Hematopoietic multipotent progenitor cell treated with erythropoietin and hydrocortisone succinate and interleukin-3 and kit ligand, for 8 days (in vitro differentiated cells): ENCODE data around the gene TMOD2.

Experiments
- DNase-seq: peaks from one replicate; pipeline ENCODE4 v3.0.0-alpha.2; 2015

Gene TMOD2

DNA sequence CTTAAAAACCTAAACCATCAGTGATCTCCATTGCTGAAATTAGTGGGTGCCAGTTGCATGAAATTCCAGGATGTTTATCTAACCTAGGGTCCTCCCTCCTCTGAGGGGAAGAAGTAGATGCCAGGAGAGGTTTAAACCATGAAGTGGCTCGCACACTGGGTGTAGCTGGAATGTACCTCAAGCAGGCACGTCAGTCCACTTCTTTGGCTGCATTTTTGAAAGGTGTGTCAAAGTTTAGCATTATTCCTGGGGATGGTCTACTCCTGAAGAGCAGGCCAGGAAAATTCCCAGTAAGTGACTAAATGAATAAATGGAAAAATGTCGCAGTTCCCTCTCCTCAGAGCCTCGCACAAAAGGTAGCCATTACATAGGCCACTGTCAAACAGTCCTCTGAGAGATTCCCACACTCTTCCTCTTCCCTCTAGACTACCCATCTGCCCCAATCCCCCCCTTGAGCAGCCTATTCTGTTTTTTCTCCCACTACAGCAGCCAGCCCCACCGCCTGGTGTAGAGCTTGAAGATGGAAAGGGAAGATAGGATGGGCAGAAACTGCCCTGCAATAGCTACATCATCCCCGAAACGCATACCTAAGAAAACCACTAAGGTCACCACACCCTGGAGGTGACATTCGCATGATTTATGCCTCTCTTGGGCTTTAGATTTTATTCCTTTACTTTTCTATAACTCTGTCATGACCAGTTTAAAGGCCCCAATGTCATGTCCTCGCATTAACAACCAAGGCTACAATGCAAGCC, 77.4 kb downstream of the TMOD2 start:
- no peak for DNase-seq

DNA sequence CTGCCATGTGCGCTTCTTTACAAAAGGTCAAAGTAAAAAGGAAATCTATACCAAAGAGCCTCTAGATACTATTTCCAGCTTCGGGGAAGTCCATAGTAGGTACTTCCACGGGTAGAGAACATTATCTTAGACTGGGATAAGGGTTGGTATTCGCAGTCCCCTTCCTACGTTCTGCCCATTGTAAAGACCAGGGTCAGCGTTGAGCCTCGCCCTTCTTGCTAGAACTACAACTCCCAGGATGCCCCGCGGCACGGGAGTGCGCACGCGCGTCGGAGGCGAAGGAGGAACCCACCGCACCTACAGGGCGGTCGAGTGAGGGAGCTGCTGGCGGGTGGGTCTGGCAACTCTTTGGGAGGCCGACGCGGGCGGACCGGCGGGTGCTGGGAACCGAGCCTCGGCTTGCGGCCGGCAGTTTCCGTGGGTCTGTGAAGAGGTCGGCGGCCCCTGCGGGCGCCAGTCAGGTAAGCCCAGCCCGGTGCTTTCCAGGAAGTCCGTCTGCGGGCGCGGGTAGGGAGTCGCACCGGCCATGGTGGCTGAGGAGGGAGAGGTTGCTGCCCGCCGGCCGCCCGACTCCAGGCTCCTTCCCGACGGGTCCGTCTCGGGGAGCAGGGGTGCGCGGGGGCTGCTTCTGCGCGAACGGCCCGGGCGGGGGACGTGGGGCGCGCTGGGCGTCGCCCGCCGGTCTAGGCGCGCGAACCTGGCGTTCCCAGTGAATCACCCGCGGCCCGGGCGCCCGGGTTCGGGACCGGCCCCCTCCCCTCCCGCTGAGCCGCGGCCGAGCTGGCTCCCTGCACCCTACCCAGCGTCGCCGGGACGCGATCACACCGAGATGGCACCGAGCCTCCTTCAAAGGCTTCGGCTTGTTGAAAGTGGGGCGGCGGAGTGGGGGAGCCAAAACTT, 78.2 kb downstream of the TMOD2 start, which contains the start of gene TMOD3:
Gene TMOD3, plus strand, starts transcription at position 278 of the 900 bp plus-strand sequence. CDS start 33,232 bp downstream, outside the sequence.
- peak; percentile 91 for DNase-seq

DNA sequence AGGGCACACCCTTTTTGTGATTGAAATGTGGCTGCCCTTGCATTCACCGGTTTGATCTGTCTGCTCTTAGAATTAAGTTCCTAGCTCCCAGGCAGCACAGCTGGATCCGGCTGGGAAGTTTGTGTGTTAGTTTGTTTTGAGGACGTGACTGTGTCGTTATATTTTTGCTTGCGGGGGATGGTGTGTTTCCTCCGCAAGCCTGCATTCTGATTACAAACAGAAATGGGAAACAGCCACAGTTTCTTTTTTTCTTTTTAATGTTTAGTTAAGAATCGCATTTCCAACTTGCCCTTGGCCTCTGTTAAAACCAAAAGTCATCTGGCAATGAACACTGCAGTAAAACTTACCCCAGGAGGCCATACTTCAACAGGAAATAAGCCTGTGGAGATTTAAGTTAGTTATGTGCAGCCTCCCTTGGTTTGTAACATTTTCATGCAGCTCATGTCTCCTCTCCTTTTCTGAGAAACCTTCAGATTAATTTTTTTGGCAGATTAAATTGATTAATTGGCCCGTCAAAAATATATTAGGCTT, 78.9 kb downstream of the TMOD2 start:
- DNase-seq = peak; percentile 14

DNA sequence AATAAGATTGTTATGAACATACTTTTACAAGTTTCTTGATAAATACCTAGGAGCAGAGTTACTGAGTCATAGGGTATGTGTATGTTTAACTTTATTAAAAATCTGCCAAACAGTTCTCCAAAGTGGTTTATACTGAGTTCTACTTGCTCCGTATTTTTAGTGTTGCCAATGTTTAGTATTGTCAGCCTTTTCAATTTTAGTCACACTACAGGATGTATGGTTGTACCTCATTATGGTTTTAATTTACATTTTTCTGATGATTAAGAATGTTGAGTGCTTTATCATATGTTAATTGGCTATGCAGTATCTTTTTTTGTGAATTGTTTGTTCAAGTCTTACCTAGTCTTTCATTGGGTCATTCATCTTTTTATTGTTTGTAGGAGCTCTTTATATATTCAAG, 82.4 kb downstream of the TMOD2 start:
- DNase-seq = no peak

DNA sequence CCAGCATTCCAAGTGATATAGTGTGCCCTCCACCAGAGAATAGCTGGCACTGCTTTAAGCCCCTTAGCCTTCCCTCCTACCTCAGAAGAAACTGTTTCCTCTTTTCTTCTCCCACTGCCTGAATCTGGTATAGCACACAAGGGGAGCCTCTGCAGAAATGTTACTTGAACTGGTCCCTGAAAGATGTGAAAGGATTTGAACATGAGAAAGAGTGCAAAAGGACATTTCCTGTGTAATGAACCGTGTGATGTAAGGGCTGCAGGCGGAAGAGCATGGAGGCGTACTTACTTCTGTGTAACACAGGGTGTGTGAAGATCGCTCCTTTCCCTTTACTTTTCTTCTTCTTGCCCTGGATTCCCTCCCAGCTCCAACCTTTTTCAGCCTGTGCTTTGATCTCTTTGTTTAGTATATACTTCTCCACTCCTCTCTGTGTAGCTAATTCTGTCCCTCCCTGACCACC, 86.4 kb downstream of the TMOD2 start:
- no peak for DNase-seq

DNA sequence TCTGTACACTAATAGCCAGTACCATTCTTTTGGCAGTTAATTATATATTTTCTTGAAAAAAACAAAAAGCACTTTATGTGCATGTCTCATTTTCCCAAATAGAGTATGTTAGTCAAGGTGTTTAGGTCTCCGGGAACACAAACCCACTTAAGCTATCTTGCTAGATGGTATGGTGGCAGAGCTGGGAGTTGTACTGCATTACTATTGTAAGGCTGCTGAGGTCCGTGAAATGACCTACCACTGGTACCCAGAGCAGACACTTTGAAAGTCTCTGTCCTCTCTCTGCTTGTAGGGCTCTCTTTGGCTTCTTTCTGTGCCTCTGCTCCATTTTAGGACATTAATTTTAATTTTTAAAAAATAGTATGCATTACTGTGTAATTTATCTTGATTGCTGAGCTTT, 86.9 kb downstream of the TMOD2 start:
- DNase-seq = no peak

DNA sequence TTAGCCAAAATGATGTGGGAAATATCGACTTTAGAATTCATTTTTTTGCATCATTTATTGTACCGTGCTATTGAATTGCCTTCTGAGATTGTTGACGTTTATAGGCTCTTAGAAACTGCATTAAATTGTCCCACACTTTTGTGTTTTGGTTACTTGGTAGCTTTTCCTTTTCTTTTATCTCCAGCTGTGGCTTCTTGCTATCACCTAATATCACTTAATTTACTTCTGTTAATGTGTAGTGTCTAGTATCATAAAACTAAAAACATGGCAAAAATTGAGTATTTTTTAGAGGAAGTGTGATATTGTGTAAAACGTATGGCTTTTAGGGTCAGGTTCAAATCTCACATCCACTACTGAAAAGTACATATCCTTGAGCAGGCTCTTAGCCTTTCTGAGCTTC, 89.3 kb downstream of the TMOD2 start:
- no peak for DNase-seq

DNA sequence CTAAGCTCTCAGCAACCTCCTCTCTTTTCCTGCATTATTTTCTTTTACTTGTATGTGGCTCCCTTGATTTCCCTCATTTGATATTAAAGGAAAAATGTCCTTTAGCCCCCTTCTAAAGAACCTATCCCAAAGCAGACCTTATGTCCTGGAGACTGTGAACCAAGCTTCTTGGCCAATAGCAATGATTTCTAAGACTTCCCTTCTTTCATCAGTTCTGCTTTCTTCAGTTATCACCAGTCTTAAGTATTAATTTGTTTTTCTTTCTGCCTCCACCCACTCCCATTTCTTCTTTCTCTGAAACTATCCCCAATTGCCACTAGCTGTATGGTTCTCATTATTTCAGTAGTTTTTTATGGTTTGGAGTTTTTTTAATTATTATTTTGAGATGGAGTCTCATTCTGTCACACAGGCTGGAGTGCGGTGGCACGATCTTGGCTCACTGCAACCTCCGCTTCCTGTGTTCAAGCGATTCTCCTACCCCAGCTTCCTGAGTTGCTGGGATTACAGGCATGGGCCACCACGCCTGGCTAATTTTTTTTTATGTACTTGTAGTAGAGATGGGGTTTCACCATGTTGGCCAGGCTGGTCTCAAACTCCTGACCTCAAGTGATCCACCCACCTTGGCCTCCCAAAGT, 90.1 kb downstream of the TMOD2 start:
- no peak for DNase-seq

DNA sequence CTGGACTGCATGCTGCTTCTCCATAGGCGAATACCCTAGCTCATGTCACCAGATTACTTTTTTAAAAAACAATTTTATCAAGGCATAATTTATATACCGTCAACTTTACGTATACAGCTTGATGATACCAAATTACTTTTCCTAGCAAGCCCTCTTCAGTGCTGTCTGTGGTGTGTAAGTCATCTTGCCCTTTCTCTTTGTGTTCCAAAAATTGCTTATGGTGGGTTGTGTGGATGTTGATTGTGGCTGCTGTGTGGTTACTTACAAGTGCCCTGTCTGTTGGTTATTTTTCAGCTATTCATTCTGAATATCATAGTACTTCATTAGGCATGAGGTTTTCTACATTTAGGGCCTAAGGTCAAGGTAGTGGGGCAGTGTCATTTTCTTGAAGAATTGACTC, 90.9 kb downstream of the TMOD2 start:
- no peak for DNase-seq

DNA sequence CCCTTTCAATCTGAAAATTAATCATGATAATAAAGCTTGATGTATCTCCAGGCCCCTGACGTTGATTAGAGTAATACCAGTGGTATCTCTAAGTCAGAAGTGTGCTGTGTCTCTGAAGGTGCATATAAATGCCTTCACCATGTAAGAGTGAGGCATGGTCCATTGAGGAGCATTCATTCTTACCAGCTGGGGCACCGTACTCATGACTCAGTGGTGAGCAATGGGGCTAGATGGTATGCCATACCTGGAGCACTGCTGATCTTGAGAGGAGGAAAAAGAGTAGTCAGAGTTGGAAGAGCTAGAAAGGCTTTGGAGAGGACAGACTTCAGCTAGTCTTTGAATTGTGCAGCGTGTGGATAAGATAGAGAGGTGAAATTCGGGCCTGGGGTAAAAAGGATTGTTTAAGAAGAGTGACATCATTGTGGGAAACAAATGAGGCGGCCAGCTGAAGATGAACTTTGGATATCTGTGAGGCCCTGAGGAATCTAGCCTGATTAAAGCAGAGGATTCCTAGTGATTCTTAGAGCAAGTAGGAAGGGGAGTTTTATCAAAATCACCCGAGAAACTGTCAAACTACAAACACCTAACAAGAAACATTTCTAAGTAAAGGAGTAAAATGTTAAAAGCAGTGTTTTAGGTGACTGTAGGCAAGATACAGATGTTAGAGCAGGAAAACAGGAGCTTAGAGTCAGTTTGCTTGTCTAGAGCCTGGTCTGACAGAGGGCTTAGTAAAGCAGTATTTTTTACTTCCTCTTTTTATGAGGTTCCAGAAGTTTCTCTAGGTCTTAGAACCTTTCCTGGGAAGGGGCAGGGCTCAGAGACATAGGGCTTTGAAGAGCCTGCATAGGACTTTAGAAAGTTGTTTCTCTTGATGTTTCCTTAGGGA, 91.7 kb downstream of the TMOD2 start:
- no peak for DNase-seq

DNA sequence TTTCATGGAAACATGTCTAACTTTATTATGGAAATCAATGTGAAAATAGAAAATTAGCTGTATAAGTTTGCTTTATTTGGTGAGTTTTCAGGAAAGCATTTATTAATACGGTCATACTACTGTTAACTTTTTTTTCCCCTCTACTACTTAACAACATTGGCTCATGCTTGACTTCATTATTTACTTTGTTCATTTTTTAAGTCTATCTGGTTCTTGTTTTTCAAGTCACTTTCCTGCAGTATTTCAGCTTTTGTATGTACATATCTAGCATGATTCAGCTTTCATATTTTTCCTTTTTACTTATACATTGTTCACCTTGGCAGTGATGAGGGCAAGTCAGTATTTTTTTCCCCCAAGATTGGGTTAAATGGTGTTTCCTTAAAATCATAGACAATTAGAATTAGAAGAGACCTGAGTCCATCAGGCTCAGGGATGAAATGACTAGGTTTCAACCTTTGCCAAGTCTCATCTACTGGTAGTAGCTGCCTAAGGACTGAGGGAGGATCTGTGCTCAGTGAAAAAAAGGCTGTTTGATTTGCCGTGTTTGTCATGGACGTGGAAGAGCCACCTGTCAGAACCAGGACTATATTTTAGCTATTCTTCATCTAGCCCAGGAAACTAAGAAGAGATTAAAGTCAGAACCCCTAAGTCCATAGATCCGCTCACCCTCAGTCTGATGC, 93.5 kb downstream of the TMOD2 start:
- no peak for DNase-seq

DNA sequence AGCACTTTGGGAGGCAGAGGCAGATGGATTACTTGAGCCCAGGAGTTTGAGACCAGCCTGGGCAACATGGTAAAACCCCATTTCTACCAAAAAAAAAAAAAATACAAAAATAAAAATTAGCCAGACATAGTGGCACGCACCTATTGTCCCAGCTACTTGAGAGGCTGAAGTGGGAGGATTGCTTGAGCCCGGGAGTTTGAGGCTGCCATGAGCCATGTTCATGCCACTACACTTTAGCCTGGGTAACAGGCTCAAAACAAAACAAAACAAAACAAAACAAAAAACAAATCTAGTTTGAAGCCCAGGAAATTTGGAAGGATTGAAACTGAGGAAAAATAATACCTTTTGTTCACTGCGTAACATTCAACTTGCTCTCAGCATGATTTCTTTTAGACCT, 94.7 kb downstream of the TMOD2 start:
- DNase-seq = no peak

DNA sequence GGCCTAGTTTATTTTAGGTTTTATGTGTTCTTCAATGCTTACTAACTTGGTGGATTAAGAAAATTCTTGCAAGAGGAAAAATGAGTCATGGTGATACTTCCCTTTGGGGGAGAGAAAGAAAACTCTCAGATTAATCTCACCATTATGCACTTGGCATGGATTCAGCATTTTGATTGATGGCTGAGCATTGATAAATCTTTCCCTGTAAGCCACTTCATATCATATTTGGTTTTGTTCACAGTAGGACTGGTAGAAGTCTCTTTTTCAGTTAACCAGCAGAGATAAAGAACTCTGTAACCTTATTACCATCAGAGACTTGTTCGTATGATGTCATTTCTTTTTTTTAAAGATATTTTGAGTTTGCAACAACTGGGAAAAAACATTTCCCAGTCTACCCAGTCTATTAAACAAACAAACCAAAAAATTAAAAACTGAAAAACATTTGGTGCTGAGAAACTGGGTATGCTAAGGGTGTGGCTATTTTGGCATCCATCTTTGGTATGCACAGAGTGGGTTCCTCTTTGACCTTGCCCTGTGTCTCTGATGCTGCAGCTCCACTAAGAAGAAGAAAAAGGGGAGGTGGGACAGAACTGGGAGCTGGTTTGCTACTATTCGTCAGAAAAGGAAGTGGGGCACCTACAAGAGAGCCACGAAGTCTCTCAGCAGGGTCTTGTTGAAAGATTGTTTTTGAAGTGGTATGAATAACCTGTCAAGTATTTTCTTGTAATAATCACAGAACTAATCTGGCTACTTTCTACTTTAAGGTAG, 95.2 kb downstream of the TMOD2 start:
- DNase-seq = peak; percentile 63

DNA sequence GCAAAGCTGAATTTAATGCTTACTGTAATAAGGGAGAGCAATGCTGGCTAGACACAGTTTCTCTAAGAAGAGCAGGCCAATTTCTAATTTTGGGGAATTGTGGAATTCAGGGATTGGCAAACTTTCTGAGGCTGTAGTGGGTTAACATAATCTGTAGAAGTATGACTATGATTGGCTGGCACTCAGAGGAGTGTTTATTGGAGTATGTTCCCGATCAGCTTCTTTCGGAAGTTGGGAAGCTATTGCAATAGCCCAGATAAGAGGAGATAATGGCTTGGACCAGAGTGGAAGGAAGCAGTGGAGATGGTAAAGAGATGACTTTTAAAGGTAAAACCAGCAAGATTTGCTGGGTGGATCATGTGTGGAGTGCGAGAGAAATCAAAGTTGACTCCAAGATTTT, 97.4 kb downstream of the TMOD2 start:
- no peak for DNase-seq

DNA sequence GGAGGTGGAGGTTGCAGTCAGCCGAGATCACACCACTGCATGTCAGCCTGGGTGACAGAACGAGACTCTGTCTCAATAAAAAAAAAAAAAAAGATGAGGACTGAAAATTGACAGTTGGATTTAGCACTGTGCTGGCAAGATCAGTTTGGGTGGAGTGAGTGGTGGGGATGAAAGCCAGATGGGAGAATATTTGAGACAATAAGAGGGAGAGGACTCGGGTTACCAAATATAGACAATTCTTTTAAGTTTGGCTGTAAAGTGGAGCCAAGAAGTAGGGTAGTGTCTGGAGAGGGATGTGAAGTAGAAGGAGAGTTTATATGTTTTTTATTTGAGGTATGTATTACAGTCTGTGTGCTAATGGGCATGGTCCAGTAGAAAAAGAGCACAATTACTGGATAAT, 98.5 kb downstream of the TMOD2 start:
- DNase-seq = no peak

DNA sequence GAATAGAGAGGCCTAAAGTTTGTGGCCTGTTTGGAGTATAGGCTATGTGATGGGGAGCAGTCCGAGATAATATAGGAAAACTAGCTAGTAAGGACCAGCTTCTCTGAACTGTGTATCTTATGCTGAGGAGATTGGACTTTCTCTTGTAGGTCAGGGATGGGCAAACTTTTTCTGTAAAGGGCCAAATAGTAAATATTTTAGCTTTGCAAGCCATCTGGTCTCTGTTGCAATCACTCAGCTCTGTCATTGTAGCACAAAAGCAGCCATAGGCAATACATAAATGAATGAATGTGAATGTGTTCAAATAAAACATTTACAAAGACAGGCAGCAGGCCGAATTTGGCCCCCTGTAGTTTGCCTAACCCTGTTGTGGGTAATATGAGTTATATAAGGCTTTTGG, 102.6 kb downstream of the TMOD2 start:
- no peak for DNase-seq

DNA sequence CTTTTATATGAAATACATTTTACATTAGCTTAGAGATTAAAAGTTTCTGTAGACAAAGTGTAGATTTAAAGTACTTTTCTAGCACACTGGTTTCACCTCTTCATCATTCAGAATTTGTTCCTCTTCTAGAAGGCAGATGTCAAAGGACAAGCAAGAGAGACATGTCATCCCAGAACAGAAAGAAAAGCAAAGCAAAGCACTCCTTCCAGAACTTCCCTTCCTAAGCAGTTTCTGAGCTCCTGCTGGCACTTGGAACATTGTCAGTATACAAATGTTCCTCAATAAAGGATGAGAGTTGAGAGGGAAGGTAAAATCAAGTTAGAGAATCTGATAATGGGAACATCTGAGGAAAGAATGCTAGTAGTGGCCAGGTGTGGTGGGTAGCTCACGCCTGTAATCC, 104.2 kb downstream of the TMOD2 start:
- no peak for DNase-seq

DNA sequence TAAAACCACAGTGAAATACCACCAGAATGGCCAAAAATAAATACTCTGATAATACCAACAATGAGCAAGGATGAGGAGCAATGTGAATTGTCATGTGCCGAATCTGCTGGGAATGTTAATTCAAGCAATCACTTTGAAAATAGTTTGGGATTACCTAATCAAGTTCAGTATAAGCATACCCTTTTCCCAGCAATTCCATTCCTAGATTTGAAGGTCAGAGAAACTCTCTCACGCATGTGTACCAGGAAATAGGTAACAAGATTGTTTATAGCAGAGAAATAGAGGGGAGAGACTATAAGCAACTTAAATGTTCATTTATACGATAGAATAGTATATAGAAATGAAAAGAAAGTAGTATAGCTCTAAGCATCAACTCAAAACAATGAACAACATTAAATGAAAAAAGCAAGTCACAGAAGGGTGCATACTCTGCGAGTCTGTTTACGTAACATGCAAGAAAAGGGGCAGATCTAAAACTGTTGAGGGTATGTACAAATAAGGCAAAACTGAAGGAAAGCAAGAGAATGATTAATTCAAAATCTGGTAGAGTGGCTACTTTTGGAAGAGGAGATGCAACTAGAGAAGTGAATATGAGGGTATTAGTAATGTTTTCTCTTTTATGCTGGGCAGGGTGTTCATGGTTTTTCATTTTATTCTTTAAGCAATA, 105.5 kb downstream of the TMOD2 start:
- DNase-seq = no peak

DNA sequence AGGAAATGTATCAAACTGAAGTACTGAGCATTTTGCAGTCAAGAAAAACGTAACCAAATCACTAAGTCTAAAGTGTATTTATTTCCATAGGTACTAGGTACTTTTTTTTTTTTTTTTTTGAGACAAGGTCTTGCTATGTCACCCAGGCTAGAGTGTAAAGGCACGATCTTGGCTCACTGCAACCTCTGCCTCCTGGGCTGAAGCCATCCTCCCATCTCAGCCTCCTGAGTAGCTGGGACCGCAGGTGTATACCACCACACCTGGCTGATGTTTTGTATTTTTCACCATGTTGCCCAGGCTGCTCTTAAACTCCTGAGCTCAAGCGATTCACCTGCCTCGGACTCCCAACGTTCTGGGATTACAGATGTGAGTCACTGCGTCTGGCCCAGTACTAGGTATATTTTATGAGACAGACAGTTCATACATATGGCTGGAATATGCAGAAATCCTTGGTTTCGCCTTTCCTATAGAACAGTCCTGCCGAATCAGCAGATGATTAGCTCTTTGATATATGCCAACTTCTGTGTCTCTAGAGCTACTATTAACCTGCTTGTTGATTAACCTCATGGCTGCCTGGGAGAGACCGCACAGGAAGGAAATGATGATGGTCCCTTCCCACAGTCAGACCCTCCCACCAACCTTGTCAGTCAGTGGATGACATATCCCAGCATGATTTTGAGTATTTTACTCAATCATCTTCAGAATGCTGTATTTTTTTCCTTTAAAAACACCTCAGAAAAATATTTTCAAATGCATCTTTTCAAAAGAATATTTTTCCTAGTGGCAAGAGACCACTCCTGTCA, 110.4 kb downstream of the TMOD2 start:
- no peak for DNase-seq
